Smooth muscle cell of the brain vasculature (primary cell): ENCODE measurements around the gene CDC25B.
"Not testable (repeated sequence)": the region's sequence is repeated elsewhere in the genome, so short reads cannot be mapped to it uniquely, and the experiment has no call there.

Experiments used
- DNase-seq: peaks from one replicate; pipeline ENCODE4 v3.0.0-alpha.2; 2012; ENCODE audit warnings: low read depth, low spot score

The CDC25B gene

DNA sequence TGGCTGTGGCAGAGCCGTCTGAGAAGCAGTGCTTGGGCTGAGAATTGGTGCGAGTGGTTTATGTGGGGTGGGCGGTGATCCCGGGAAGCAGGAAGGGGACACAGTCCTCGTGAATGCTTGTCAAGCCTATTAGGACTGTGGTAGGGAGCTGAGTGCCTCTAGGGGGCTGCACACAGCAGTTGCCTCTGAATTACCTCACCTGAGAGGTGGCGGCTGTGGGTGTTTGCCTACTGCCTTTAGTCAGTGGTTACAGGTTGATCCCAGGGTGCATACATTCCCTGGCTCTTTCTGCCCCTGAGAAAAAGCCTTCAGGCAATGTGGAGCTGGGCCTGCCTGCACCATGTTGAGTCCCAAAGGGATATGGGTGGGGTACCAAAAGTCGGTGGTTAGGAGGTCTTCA, 29.4 kb downstream of the CDC25B start:
- no peak for DNase-seq

DNA sequence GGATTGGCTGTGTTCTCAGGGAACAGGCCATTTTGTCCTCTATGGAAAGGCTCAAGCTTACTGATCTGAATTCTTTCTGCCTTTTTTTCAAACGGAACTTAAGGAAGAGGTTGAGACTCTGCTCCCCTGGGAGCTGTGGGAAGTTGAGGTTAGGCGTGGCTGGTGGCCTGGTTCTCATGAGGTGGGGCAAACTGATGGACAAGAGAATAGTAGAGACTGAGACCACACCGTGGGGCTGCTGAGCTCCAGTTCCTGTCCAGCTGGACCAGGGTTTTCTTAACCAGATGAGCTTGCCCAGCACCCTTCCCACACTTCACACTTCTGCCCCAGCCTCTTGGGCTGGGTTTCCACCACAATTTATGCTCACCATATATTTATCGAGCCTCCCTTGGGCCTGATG, 30.3 kb downstream of the CDC25B start:
- DNase-seq = no peak

DNA sequence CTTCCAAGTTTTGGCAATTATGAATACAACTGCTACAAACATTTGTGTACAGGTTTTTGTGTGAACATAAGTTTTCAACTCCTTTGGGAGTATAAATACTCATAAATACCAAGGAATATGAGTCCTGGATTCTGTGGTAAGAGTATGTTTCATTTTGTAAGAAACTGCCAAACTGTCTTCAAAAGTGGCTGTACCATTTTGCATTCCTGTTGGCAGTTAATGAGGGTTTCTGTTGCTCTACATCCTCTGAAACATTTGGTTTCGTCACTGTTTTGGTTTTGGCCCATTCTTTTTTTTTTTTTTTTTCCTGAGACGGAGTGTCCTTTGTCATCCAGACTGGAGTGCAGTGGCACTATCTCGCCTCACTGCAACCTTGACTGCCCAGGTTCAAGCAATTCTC, 32.7 kb downstream of the CDC25B start:
- no peak for DNase-seq

- DNase-seq = not testable (repeated sequence)
Measured at GRCh38 chr20:3829891-3830290, 33.8 kb downstream of the CDC25B start.

GRCh38 chr20:3836132-3836531, 40.0 kb downstream of the CDC25B start:
- no peak for DNase-seq

GRCh38 chr20:3839328-3839727, 43.2 kb downstream of the CDC25B start:
- no peak for DNase-seq

GRCh38 chr20:3840201-3840600, 44.1 kb downstream of the CDC25B start:
- DNase-seq = not testable (repeated sequence)

- DNase-seq = no peak
Measured at GRCh38 chr20:3842348-3842930, 46.3 kb downstream of the CDC25B start.

DNA sequence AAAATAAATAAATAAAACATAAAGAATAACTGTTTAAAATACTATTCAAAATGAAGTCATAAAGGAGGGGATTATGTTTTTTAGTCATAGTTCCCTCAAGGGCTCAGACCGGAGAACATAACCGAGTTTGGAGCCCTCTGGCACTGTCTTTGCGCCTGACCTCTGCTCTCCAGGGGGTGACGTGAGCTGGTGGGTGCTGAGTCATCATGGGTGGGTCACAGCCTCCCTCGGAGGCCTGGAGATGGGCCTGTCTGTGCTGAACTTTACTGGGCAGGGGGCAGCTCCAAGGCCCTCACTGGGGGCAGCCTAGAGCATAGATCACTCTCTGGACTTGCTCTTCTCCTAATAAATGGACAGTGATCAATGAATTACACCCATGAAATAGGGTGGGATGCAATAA, 47.4 kb downstream of the CDC25B start:
- no peak for DNase-seq

GRCh38 chr20:3843990-3844619, 48.0 kb downstream of the CDC25B start:
- not testable (repeated sequence) for DNase-seq

- DNase-seq = no peak
Measured at GRCh38 chr20:3846378-3846739, 50.2 kb downstream of the CDC25B start.

- DNase-seq = peak; percentile 13
Measured at GRCh38 chr20:3846740-3847428, 50.8 kb downstream of the CDC25B start, which contains the start of gene MAVS. TSS of gene MAVS (plus strand) at chr20:3846834. CDS start at chr20:3854625, 7,791 bp downstream.

- no peak for DNase-seq
Measured at GRCh38 chr20:3847429-3847940, 51.4 kb downstream of the CDC25B start.

DNA sequence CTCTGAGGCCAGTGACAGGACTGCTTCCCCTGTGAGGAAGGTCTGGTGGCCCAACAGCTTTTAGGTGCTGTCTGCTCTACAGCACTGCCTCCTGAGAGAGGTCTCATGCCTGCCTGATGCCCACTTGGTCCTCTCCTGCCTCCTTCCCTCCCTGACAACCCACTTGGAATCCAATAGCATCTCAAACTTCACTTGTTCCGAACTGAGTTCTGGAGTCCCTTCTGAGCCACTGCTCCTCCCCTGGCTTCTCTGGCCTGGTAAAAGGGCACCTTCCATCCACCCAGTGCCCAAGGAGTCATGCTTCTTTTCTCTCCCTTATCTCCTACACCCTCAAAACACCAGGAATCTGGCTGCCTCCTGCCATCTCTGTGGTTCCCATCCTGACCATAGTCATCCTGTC, 52.5 kb downstream of the CDC25B start:
- DNase-seq = no peak

DNA sequence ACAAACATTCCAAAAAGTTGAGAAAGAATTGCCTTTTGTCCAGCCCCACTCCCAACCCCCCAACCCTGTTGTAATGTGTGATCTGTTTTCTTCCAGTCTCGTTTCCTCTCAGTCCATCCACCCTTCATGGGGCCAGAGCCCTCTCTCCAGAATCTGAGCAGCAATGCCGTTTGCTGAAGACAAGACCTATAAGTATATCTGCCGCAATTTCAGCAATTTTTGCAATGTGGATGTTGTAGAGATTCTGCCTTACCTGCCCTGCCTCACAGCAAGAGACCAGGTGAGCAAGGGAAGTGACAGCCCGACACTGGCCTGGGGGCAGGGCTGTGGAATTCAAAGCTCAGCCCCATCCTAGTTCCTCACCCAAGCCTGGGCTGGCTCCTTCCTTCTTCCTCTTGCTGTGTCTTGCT, 58.4 kb downstream of the CDC25B start:
- no peak for DNase-seq
